Renal pelvis (tissue), 12 donors: ENCODE results near the gene PCDHB13. TPM values are rescaled to one million over a fixed set of nuclear protein-coding genes. Genes with fewer than 3 reads are reported as not detected.
"Not testable (repeated sequence)": the region's sequence is repeated elsewhere in the genome, so short reads cannot be mapped to it uniquely, and the experiment has no call there.

Experiments used
- DNase-seq: peaks from one replicate; pipeline ENCODE4 v3.0.0-alpha.2; 2013
- long read RNA-seq, 16 experiments: transcript quantifications; one replicate each; lab custom pipeline, GENCODE V29; 2026
- polyA plus RNA-seq, 3 donors: library from polyadenylated mRNA; unstranded; fragments of 120-200 nt; gene quantifications; one replicate each; pipeline ENCODE4 v1.2.1, GENCODE V29; 2013; ENCODE audit not compliant: insufficient read length in 3 of 3

PCDHB13 gene
- 1 to 10 TPM; 6.4 to 7.5 (median 6.9) TPM for polyA plus RNA-seq
- long read RNA-seq, donor 1, full-length matches to known transcripts = 6 of 6 reads
- long read RNA-seq, donor 1, partial matches to known transcripts = 0 of 6 reads
- long read RNA-seq, donor 1, other reads (novel, unspliced or antisense) = 0 of 6 reads
- long read RNA-seq, donor 2, full-length matches to known transcripts = 3 of 3 reads
- long read RNA-seq, donor 2, partial matches to known transcripts = 0 of 3 reads
- long read RNA-seq, donor 2, other reads (novel, unspliced or antisense) = 0 of 3 reads
- long read RNA-seq, donor 3, full-length matches to known transcripts = 3 of 3 reads
- long read RNA-seq, donor 3, partial matches to known transcripts = 0 of 3 reads
- long read RNA-seq, donor 3, other reads (novel, unspliced or antisense) = 0 of 3 reads
- long read RNA-seq, donor 4, full-length matches to known transcripts = 4 of 4 reads
- long read RNA-seq, donor 4, partial matches to known transcripts = 0 of 4 reads
- long read RNA-seq, donor 4, other reads (novel, unspliced or antisense) = 0 of 4 reads
- long read RNA-seq, donor 5, full-length matches to known transcripts = 2 of 2 reads
- long read RNA-seq, donor 5, partial matches to known transcripts = 0 of 2 reads
- long read RNA-seq, donor 5, other reads (novel, unspliced or antisense) = 0 of 2 reads
- long read RNA-seq, donor 6, full-length matches to known transcripts = 2 of 2 reads
- long read RNA-seq, donor 6, partial matches to known transcripts = 0 of 2 reads
- long read RNA-seq, donor 6, other reads (novel, unspliced or antisense) = 0 of 2 reads
- long read RNA-seq, donor 7, full-length matches to known transcripts = 6 of 6 reads
- long read RNA-seq, donor 7, partial matches to known transcripts = 0 of 6 reads
- long read RNA-seq, donor 7, other reads (novel, unspliced or antisense) = 0 of 6 reads
- long read RNA-seq, donor 8, full-length matches to known transcripts = 6 of 6 reads
- long read RNA-seq, donor 8, partial matches to known transcripts = 0 of 6 reads
- long read RNA-seq, donor 8, other reads (novel, unspliced or antisense) = 0 of 6 reads
- long read RNA-seq, donor 9, full-length matches to known transcripts = 7 of 7 reads
- long read RNA-seq, donor 9, partial matches to known transcripts = 0 of 7 reads
- long read RNA-seq, donor 9, other reads (novel, unspliced or antisense) = 0 of 7 reads
- long read RNA-seq, donor 10, full-length matches to known transcripts = 8 of 8 reads
- long read RNA-seq, donor 10, partial matches to known transcripts = 0 of 8 reads
- long read RNA-seq, donor 10, other reads (novel, unspliced or antisense) = 0 of 8 reads
- long read RNA-seq, donor 11, full-length matches to known transcripts = 6 of 6 reads
- long read RNA-seq, donor 11, partial matches to known transcripts = 0 of 6 reads
- long read RNA-seq, donor 11, other reads (novel, unspliced or antisense) = 0 of 6 reads
- long read RNA-seq, donor 12, full-length matches to known transcripts = 11 of 11 reads
- long read RNA-seq, donor 12, partial matches to known transcripts = 0 of 11 reads
- long read RNA-seq, donor 12, other reads (novel, unspliced or antisense) = 0 of 11 reads
- long read RNA-seq, donor 13, full-length matches to known transcripts = 8 of 8 reads
- long read RNA-seq, donor 13, partial matches to known transcripts = 0 of 8 reads
- long read RNA-seq, donor 13, other reads (novel, unspliced or antisense) = 0 of 8 reads
- long read RNA-seq, donor 14, full-length matches to known transcripts = 18 of 18 reads
- long read RNA-seq, donor 14, partial matches to known transcripts = 0 of 18 reads
- long read RNA-seq, donor 14, other reads (novel, unspliced or antisense) = 0 of 18 reads
- long read RNA-seq, donor 15, full-length matches to known transcripts = 4 of 4 reads
- long read RNA-seq, donor 15, partial matches to known transcripts = 0 of 4 reads
- long read RNA-seq, donor 15, other reads (novel, unspliced or antisense) = 0 of 4 reads
- long read RNA-seq, donor 16, full-length matches to known transcripts = 6 of 6 reads
- long read RNA-seq, donor 16, partial matches to known transcripts = 0 of 6 reads
- long read RNA-seq, donor 16, other reads (novel, unspliced or antisense) = 0 of 6 reads

DNA sequence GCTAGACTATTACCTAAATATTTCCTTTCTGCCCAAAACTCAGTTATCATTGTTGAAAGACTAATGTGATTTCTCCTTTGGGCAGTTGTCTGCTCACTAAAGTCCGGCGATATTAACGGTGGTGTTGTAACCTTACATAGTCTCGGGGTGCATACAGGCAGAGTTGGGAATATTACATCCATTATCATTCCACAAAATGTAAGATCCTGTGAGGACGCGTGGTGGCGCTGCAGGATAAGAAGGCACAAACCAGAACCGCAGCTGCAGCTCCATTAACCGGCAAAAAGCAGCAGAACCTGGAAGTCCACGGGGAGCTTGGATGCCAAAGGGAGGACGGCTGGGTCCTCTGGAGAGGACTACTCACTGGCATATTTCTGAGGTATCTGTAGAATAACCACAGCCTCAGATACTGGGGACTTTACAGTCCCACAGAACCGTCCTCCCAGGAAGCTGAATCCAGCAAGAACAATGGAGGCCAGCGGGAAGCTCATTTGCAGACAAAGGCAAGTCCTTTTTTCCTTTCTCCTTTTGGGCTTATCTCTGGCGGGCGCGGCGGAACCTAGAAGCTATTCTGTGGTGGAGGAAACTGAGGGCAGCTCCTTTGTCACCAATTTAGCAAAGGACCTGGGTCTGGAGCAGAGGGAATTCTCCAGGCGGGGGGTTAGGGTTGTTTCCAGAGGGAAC lies at the start of gene PCDHB13:
Gene PCDHB13 (plus strand): TSS at position 264 of the 684 bp plus-strand sequence. CDS start 205 bp downstream, at position 469.
- DNase-seq = not testable (repeated sequence)

GRCh38 chr5:141172381-141173204 lies 41.1 kb upstream of the PCDHB13 start, which contains the start of gene PCDHB7:
PCDHB7 (plus strand) TSS chr5:141172644; CDS start chr5:141172836, 192 bp downstream.
- DNase-seq = peak; percentile 33

DNA sequence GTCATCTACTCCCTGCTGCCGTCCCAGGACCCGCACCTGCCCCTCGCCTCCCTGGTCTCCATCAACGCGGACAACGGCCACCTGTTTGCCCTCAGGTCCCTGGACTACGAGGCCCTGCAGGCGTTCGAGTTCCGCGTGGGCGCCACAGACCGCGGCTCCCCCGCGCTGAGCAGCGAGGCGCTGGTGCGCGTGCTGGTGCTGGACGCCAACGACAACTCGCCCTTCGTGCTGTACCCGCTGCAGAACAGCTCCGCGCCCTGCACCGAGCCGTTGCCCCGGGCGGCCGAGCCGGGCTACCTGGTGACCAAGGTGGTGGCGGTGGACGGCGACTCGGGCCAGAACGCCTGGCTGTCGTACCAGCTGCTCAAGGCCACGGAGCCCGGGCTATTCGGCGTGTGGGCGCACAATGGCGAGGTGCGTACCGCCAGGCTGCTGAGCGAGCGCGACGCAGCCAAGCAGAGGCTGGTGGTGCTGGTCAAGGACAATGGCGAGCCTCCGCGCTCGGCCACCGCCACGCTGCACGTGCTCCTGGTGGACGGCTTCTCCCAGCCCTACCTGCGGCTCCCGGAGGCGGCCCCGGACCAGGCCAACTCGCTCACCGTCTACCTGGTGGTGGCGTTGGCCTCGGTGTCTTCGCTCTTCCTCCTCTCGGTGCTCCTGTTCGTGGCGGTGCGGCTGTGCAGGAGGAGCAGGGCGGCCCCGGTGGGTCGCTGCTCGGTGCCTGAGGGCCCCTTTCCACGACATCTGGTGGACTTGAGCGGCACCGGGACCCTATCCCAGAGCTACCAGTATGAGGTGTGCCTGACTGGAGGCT lies 39.2 kb upstream of the PCDHB13 start:
- not testable (repeated sequence) for DNase-seq

DNA sequence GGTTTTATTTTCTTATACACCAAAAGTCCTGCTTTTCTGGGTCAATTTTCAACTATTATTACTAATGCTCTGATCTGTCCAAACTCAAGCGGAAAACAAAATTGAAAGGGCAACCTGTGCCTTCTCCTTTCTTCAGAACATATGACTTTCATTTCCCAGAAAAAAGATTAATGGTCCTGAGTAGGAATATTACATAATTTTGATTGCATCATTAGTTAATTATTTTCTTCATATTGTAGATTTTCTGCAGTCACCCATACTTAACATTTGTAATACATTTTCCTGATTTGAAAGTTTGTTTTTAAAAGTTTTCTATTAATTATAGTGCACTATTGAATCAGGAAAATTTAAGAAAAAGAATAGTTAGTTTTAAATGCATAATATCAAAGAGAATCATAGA lies 37.8 kb upstream of the PCDHB13 start:
- DNase-seq = no peak

DNA sequence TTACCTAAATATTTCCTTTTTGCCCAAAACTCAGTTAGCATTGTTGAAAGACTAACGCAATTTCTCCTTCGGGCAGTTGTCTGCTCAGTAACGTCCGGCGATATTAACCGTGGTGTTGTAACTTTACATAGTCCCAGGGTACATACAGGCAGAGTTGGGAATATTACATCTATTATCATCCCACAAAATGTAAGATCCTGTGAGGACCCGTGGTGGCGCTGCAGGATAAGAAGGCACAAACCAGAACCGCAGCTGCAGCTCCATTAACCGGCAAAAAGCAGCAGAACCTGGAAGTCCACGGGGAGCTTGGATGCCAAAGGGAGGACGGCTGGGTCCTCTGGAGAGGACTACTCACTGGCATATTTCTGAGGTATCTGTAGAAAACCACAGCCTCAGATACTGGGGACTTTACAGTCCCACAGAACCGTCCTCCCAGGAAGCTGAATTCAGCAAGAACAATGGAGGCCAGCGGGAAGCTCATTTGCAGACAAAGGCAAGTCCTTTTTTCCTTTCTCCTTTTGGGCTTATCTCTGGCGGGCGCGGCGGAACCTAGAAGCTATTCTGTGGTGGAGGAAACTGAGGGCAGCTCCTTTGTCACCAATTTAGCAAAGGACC lies 36.0 kb upstream of the PCDHB13 start, which contains the start of gene PCDHB8:
Gene PCDHB8 (plus strand): TSS at position 214 of the 615 bp plus-strand sequence. CDS start 245 bp downstream, at position 459.
- DNase-seq = not testable (repeated sequence)

DNA sequence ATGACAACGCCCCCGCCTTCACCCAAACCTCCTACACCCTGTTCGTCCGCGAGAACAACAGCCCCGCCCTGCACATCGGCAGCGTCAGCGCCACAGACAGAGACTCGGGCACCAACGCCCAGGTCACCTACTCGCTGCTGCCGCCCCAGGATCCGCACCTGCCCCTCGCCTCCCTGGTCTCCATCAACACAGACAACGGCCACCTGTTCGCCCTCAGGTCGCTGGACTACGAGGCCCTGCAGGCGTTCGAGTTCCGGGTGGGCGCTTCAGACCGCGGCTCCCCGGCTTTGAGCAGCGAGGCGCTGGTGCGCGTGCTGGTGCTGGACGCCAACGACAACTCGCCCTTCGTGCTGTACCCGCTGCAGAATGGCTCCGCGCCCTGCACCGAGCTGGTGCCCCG lies 34.3 kb upstream of the PCDHB13 start:
- DNase-seq = not testable (repeated sequence)

DNA sequence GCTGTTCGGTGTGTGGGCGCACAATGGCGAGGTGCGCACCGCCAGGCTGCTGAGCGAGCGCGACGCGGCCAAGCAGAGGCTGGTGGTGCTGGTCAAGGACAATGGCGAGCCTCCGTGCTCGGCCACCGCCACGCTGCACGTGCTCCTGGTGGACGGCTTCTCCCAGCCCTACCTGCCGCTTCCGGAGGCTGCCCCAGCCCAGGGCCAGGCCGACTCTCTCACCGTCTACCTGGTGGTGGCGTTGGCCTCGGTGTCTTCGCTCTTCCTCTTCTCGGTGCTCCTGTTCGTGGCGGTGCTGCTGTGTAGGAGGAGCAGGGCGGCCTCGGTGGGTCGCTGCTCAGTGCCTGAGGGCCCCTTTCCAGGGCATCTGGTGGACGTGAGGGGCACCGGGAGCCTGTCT lies 33.8 kb upstream of the PCDHB13 start:
- DNase-seq = not testable (repeated sequence)

- DNase-seq = no peak
Measured at GRCh38 chr5:141180313-141180712, 33.4 kb upstream of the PCDHB13 start.

DNA sequence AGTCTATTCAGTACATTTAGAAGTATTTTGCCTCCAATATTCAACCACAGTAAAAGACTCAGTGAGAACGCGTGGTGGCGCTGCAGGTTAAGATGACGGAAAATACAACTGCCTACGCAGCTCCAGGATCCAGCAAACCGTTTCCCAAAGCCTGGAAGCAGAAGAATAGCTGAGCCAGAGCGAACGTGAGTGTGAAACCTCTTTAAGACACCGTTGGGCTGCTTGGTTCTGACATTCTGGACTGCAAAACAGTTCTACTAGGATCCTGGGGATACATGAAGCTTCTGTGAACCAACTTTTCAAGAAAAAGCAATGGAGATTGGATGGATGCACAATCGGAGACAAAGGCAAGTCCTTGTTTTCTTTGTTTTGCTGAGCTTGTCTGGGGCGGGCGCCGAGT lies 31.5 kb upstream of the PCDHB13 start, which contains the start of gene PCDHB16:
Gene PCDHB16 (plus strand): TSS at position 140 of the 400 bp plus-strand sequence. CDS start 173 bp downstream, at position 313.
- DNase-seq = peak; percentile 52

DNA sequence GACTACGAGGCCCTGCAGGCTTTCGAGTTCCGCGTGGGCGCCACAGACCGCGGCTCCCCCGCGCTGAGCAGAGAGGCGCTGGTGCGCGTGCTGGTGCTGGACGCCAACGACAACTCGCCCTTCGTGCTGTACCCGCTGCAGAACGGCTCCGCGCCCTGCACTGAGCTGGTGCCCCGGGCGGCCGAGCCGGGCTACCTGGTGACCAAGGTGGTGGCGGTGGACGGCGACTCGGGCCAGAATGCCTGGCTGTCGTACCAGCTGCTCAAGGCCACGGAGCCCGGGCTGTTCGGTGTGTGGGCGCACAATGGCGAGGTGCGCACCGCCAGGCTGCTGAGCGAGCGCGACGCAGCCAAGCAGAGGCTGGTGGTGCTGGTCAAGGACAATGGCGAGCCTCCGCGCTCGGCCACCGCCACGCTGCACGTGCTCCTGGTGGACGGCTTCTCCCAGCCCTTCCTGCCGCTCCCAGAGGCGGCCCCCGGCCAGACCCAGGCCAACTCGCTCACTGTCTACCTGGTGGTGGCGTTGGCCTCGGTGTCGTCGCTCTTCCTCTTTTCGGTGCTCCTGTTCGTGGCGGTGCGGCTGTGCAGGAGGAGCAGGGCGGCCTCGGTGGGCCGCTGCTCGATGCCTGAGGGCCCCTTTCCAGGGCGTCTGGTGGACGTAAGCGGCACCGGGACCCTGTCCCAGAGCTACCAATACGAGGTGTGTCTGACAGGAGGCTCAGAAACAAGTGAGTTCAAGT lies 29.4 kb upstream of the PCDHB13 start:
- not testable (repeated sequence) for DNase-seq

GRCh38 chr5:141186897-141187512 lies 26.7 kb upstream of the PCDHB13 start, which contains the start of gene PCDHB9:
PCDHB9 (plus strand) TSS chr5:141187161; CDS start chr5:141187319, 158 bp downstream.
- DNase-seq = no peak

DNA sequence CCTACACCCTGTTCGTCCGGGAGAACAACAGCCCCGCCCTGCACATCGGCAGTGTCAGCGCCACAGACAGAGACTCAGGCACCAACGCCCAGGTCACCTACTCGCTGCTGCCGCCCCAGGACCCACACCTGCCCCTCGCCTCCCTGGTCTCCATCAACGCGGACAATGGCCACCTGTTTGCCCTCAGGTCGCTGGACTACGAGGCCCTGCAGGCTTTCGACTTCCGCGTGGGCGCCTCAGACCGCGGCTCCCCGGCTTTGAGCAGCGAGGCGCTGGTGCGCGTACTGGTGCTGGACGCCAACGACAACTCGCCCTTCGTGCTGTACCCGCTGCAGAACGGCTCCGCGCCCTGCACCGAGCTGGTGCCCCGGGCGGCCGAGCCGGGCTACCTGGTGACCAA lies 25.0 kb upstream of the PCDHB13 start:
- DNase-seq = not testable (repeated sequence)

DNA sequence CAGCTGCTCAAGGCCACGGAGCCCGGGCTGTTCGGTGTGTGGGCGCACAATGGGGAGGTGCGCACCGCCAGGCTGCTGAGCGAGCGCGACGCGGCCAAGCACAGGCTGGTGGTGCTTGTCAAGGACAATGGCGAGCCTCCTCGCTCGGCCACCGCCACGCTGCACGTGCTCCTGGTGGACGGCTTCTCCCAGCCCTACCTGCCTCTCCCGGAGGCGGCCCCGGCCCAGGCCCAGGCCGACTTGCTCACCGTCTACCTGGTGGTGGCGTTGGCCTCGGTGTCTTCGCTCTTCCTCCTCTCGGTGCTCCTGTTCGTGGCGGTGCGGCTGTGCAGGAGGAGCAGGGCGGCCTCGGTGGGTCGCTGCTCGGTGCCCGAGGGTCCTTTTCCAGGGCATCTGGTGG lies 24.6 kb upstream of the PCDHB13 start:
- not testable (repeated sequence) for DNase-seq

DNA sequence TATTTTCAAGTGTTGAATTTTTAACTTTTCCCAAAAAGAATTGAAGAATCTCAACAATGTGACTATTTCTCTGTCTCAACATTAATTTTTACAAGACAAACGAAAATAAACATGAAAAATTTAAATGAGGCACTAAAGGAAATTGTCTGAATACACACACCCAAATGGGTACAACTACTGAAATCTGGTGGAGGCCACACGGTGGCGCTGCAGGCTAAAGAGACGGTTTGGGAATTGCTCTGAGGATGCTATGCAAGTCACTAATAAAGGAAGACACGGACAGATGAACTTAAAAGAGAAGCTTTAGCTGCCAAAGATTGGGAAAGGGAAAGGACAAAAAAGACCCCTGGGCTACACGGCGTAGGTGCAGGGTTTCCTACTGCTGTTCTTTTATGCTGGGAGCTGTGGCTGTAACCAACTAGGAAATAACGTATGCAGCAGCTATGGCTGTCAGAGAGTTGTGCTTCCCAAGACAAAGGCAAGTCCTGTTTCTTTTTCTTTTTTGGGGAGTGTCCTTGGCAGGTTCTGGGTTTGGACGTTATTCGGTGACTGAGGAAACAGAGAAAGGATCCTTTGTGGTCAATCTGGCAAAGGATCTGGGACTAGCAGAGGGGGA lies 21.5 kb upstream of the PCDHB13 start, which contains the start of gene PCDHB10:
Gene PCDHB10 (plus strand): TSS at position 244 of the 616 bp plus-strand sequence. CDS start 200 bp downstream, at position 444.
- DNase-seq = no peak
